Upper lobe of left lung (tissue), 4 donors: ENCODE measurements around the gene MYL12B.

Source experiments
- CTCF ChIP-seq, 6 experiments: fragments of 450-650 bp in 4 of 6; fragments of 200-600 bp in 2 of 6; sonication (generic) in 2 of 6; IDR thresholded peaks; one replicate each; pipeline ENCODE4 v1.5.1; 2016 to 2019; ENCODE audit warnings: antibody characterized with exemption in 6 of 6
- EP300 ChIP-seq, 4 donors: sonication (generic); formaldehyde crosslinking; IDR thresholded peaks; one replicate each; pipeline ENCODE4 v1.5.1; 2017; ENCODE audit warnings: antibody characterized with exemption in 4 of 4, control low read depth in 2 of 4
- POLR2A ChIP-seq, 4 donors: fragments of 450-650 bp; IDR thresholded peaks; one replicate each; pipeline ENCODE4 v1.5.1; 2016 to 2017; ENCODE audit warnings: antibody characterized with exemption in 4 of 4, mild to moderate bottlenecking in 2 of 4
- POLR2AphosphoS5 ChIP-seq, 2 donors: sonication (generic); formaldehyde crosslinking; IDR thresholded peaks; one replicate each; pipeline ENCODE4 v1.5.1; 2017; ENCODE audit warnings: antibody characterized with exemption in 2 of 2

- TF ChIP-seq CTCF (IDR thresholded peaks at IDR 0.05), result no peak
- TF ChIP-seq POLR2A (IDR thresholded peaks at IDR 0.05), result no peak
- no peak for TF ChIP-seq POLR2AphosphoS5 (IDR thresholded peaks at IDR 0.05)
- TF ChIP-seq EP300 (IDR thresholded peaks at IDR 0.05), result no peak
Observed at GRCh38 chr18:3283908-3284307, 22.0 kb downstream of the MYL12B start.
